HepG2 (cell line): Measurements from ENCODE around the gene STRN4. TPM values are rescaled to one million over a fixed set of nuclear protein-coding genes. Genes with fewer than 3 reads are reported as not detected.

ENCODE experiments used
- EED ChIP-seq: sonication (generic); formaldehyde crosslinking; IDR thresholded peaks from 2 replicates; pipeline ENCODE4 v1.5.0; 2020; ENCODE audit warnings: mild to moderate bottlenecking, missing genetic modification reagents
- KAT7 ChIP-seq: IDR thresholded peaks from 2 replicates; pipeline ENCODE4 v1.6.1; 2018; ENCODE audit warnings: borderline replicate concordance, missing compliant biosample characterization
- MAZ ChIP-seq, 2 experiments: sonication (generic) in 1 of 2; formaldehyde crosslinking in 1 of 2; IDR thresholded peaks; 2 replicates each; pipeline versions ENCODE4 v1.5.0 to v1.6.1; 2012 to 2020; ENCODE audit warnings: low read depth in 2 of 2, mild to moderate bottlenecking in 2 of 2, borderline replicate concordance in 1 of 2, improper control_type of control experiment in 1 of 2, low read length in 1 of 2, missing genetic modification reagents in 1 of 2, moderate library complexity in 1 of 2
- MNT ChIP-seq: fragments of 450-650 bp; IDR thresholded peaks from 2 replicates; pipeline ENCODE4 v1.6.1; 2016
- NCOA5 ChIP-seq: sonication (generic); formaldehyde crosslinking; IDR thresholded peaks from 2 replicates; pipeline ENCODE4 v1.4.0; 2020; ENCODE audit warnings: missing genetic modification reagents
- NFYB ChIP-seq: sonication (generic); formaldehyde crosslinking; IDR thresholded peaks from 2 replicates; pipeline ENCODE4 v1.4.0; 2020; ENCODE audit warnings: missing genetic modification reagents
- POLR2A ChIP-seq, 2 experiments: IDR thresholded peaks; 2 replicates each; pipeline ENCODE4 v1.6.1; 2011; ENCODE audit warnings: low read depth in 2 of 2, low read length in 2 of 2, mild to moderate bottlenecking in 1 of 2, moderate library complexity in 1 of 2; ENCODE audit not compliant: insufficient read depth in 1 of 2
- RAD21 ChIP-seq: fragments of 450-650 bp; formaldehyde crosslinking; IDR thresholded peaks from 2 replicates; pipeline ENCODE4 v1.5.0; 2020; ENCODE audit warnings: mild to moderate bottlenecking
- RAD51 ChIP-seq: fragments of 450-650 bp; IDR thresholded peaks from 2 replicates; pipeline ENCODE4 v1.6.1; 2016; ENCODE audit warnings: borderline replicate concordance
- RFX1 ChIP-seq: fragments of 450-650 bp; IDR thresholded peaks from 2 replicates; pipeline ENCODE4 v1.6.1; 2017
- RFX3 ChIP-seq: IDR thresholded peaks from 2 replicates; pipeline ENCODE4 v1.6.1; 2016; ENCODE audit warnings: missing biosample characterization, missing genetic modification reagents
- RNF219 ChIP-seq: sonication (generic); formaldehyde crosslinking; IDR thresholded peaks from 2 replicates; pipeline ENCODE4 v1.5.0; 2020; ENCODE audit warnings: mild to moderate bottlenecking, missing genetic modification reagents
- SALL2 ChIP-seq: sonication (generic); formaldehyde crosslinking; IDR thresholded peaks from 2 replicates; pipeline ENCODE4 v1.8.1; 2023; ENCODE audit warnings: mild to moderate bottlenecking, missing genetic modification reagents, inconsistent platforms
- SRY ChIP-seq: sonication (generic); formaldehyde crosslinking; IDR thresholded peaks from 2 replicates; pipeline ENCODE4 v1.8.0; 2022; ENCODE audit warnings: mild to moderate bottlenecking, missing genetic modification reagents
- ZBTB14 ChIP-seq: sonication (generic); formaldehyde crosslinking; IDR thresholded peaks from 2 replicates; pipeline ENCODE4 v1.4.0; 2020; ENCODE audit warnings: missing genetic modification reagents
- ZBTB39 ChIP-seq: sonication (generic); formaldehyde crosslinking; IDR thresholded peaks from 2 replicates; pipeline ENCODE4 v1.5.0; 2020; ENCODE audit warnings: missing genetic modification reagents
- ZFX ChIP-seq: sonication (generic); formaldehyde crosslinking; IDR thresholded peaks from 2 replicates; pipeline ENCODE4 v1.4.0; 2020; ENCODE audit warnings: mild to moderate bottlenecking, low read depth, missing genetic modification reagents, moderate library complexity
- ZFY ChIP-seq: sonication (generic); formaldehyde crosslinking; IDR thresholded peaks from 2 replicates; pipeline ENCODE4 v1.4.0; 2020; ENCODE audit warnings: missing genetic modification reagents
- ZNF430 ChIP-seq: sonication (generic); formaldehyde crosslinking; IDR thresholded peaks from 2 replicates; pipeline ENCODE4 v1.9.0; 2021; ENCODE audit warnings: mild to moderate bottlenecking, missing genetic modification reagents
- ZNF740 ChIP-seq: sonication (generic); formaldehyde crosslinking; IDR thresholded peaks from 2 replicates; pipeline ENCODE4 v1.4.0; 2020; ENCODE audit warnings: missing genetic modification reagents
- polyA plus RNA-seq, 8 experiments: library from polyadenylated mRNA; depleted of rRNA in 3 of 8; stranded (reverse) in 7 of 8; unstranded in 1 of 8; fragments of >200 nt; fragmentation: Illumina TruSeq in 4 of 8; extraction: Trizol in 4 of 8; gene quantifications; 2 replicates each; pipeline versions ENCODE4 v1.2.1 to v1.2.3, GENCODE V29; 2011 to 2016; ENCODE audit warnings: low read depth in 4 of 8, missing spikeins in 1 of 8, mixed read lengths in 1 of 8; ENCODE audit not compliant: insufficient read depth in 1 of 8
- total RNA-seq, 5 experiments: library from RNA; depleted of rRNA; stranded (reverse); fragments of >200 nt; fragmentation: Illumina TruSeq; extraction: Trizol; gene quantifications; 2 replicates each; pipeline ENCODE4 v1.2.3, GENCODE V29; 2016; ENCODE audit warnings: low read depth in 1 of 5

Gene STRN4
- total and polyA plus RNA-seq, 2 of the 13 experiments (the other 11 are each of a cell fraction or from before 2014, with no cell fraction given), result 43.1 to 57.3 TPM

GRCh38 chr19:46746281-46747057, at the start of gene STRN4 (continued):
- TF ChIP-seq KAT7 (CRISPR knock-in tag), result no peak
- peak; percentile 66; the same call in 1 of the 2 replicates for TF ChIP-seq RFX3
- peak in 1 of 2 experiments; percentile 55; a peak in 2 of 4 replicates for TF ChIP-seq POLR2A (IDR thresholded peaks at IDR 0.05; ENCODE audit: insufficient read depth in 1 of 2, low read depth in 2 of 2, low read length in 2 of 2)
- TF ChIP-seq ZFX (CRISPR knock-in tag), result no peak; the same call in 1 of the 2 replicates
- no peak; the same call in 1 of the 2 replicates for TF ChIP-seq SRY
- 0 out of 2 replicates have a peak, but pooled peaks have one; percentile 25 for TF ChIP-seq ZNF740 (CRISPR knock-in tag)
- peak; percentile 25; the same call in 1 of the 2 replicates for TF ChIP-seq RAD21
- no peak for TF ChIP-seq RNF219
- TF ChIP-seq ZNF430 (CRISPR knock-in tag), result no peak
- no peak for TF ChIP-seq EED (CRISPR knock-in tag)
- TF ChIP-seq SALL2, result 0 out of 2 replicates have a peak, but pooled peaks have one; percentile 8
- peak; percentile 88 for TF ChIP-seq ZBTB14
- no peak for TF ChIP-seq MNT
- no peak for TF ChIP-seq NCOA5
- no peak for TF ChIP-seq RAD51
- TF ChIP-seq MAZ (IDR thresholded peaks at IDR 0.05; ENCODE audit: borderline replicate concordance, low read depth, low read length), result 0 out of 2 replicates have a peak, but pooled peaks have one; percentile 52
- 0 out of 2 replicates have a peak, but pooled peaks have one; percentile 12 for TF ChIP-seq MAZ (CRISPR knock-in tag; IDR thresholded peaks at IDR 0.05; ENCODE audit: low read depth)
- TF ChIP-seq NFYB (CRISPR knock-in tag), result no peak
- 0 out of 2 replicates have a peak, but pooled peaks have one; percentile 34 for TF ChIP-seq ZBTB39 (CRISPR knock-in tag)
- peak; percentile 41 for TF ChIP-seq ZFY (CRISPR knock-in tag)
- TF ChIP-seq RFX1, result peak; percentile 63
- TF ChIP-seq, all 625 proteins: peak for 17
